NK-92 (cell line): Measurements from ENCODE around the gene LMOD3.

Source experiments
- DNase-seq: peaks from one replicate; lab custom pipeline; 2025; ENCODE audit not compliant: unreplicated experiment; lab: John Stamatoyannopoulos, UW

LMOD3 gene

DNA sequence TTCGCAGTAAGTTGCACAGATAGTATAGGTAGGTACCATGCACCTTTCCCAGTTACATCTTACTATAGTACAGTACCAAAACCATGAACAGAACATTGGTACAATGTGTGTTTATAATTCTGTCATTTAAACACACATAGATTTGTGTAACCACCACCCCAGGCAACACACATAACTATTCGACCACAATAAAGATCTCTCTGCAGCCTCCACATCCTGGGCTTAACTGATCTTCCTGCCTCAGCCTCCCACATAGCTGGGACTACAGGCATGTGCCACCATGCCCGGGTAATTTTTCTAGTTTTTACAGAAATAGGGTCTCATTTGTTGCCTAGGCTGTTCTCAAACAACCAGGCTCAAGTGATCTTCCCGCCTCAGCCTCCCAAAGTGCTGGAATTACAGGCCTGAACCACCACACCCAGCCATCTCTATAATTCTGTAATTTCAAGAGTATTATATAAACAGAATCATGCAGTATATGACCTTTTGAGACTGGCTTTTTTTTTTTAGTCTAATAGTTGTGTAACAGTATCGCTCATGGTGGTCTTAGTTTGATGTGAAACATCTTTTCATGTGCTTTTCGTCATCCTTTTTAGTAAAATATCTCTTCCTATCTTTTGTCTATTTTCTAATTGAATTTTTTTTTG is 57.0 kb downstream of the LMOD3 start:
- DNase-seq, result no peak

DNA sequence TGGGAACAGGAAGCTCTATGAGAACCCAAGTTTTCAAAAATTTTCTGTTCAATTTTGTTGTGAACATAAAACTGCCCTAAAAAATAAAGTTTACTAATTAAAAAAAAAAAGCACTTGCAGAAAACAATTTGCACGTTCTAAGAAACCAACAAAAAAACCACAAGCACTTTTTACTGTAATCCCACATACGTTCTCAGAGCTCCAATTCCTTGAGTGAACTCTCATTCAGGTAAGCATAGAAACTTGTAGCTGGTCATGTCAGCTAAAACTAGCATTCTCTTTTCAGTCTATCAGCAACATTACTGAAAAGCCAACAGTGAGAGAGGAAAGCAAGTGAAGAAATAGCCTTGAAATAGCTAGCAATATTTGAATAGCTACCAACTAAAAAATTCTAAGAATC is 58.8 kb downstream of the LMOD3 start:
- DNase-seq, result no peak

GRCh38 chr3:69059688-69060087 is 62.7 kb downstream of the LMOD3 start:
- no peak for DNase-seq

DNA sequence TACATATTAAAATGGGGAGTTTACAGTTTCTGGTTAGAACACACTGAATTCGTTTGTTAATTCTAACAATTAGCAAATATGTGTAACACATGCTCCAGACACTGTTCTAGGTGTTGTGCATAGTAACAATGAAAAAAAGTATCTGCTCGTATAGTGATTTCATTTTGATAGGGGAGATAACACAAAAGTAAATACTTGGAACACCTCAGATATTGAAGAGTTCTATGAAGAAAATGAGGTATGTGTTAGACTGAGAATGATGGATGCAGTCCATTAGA is 63.5 kb downstream of the LMOD3 start:
- no peak for DNase-seq

- no peak for DNase-seq
Observed at GRCh38 chr3:69058180-69058946, 64.0 kb downstream of the LMOD3 start.
